ENCODE results near the gene DCTD. TPM values are rescaled to one million over a fixed set of nuclear protein-coding genes. Genes with fewer than 3 reads are reported as not detected.

Gene DCTD
- total RNA-seq (2014; rRNA removed; shearing (Covaris generic)) = 116 and 126 TPM in 2 replicates

GRCh38 chr4:182917182-182918043, at the start of gene DCTD:
TSS of gene DCTD (minus strand) at chr4:182917386. CDS start at chr4:182915568, 1,818 bp downstream.
- DNase-seq (ENCODE audit: low spot score) = peak; percentile 49

GRCh38 chr4:182960746-182961145, 43.6 kb upstream of the DCTD start:
- no peak for DNase-seq (ENCODE audit: low spot score)

- no peak for DNase-seq (ENCODE audit: low spot score)
Observed at GRCh38 chr4:182960228-182960627, 43.0 kb upstream of the DCTD start.

GRCh38 chr4:182955411-182955810, 38.2 kb upstream of the DCTD start:
- DNase-seq (ENCODE audit: low spot score) = no peak

- DNase-seq (ENCODE audit: low spot score) = no peak
Observed at GRCh38 chr4:182944484-182945213, 27.5 kb upstream of the DCTD start.

- DNase-seq (ENCODE audit: low spot score) = no peak
Observed at GRCh38 chr4:182939680-182940079, 22.5 kb upstream of the DCTD start.

GRCh38 chr4:182938205-182938645, 21.0 kb upstream of the DCTD start:
- peak; percentile 63 for DNase-seq (ENCODE audit: low spot score)

- no peak for DNase-seq (ENCODE audit: low spot score)
Observed at GRCh38 chr4:182937268-182938204, 20.4 kb upstream of the DCTD start.

- no peak for DNase-seq (ENCODE audit: low spot score)
Observed at GRCh38 chr4:182932651-182933050, 15.5 kb upstream of the DCTD start.

GRCh38 chr4:182931691-182932345, 14.6 kb upstream of the DCTD start:
- no peak for DNase-seq (ENCODE audit: low spot score)

GRCh38 chr4:182930889-182931288, 13.7 kb upstream of the DCTD start:
- no peak for DNase-seq (ENCODE audit: low spot score)

- peak; percentile 14 for DNase-seq (ENCODE audit: low spot score)
Observed at GRCh38 chr4:182929296-182929695, 12.1 kb upstream of the DCTD start.

- DNase-seq (ENCODE audit: low spot score) = no peak
Observed at GRCh38 chr4:182928061-182928460, 10.9 kb upstream of the DCTD start.

- DNase-seq (ENCODE audit: low spot score) = no peak
Observed at GRCh38 chr4:182927505-182927904, 10.3 kb upstream of the DCTD start.

GRCh38 chr4:182925855-182926254, 8.7 kb upstream of the DCTD start:
- DNase-seq (ENCODE audit: low spot score) = no peak

- DNase-seq (ENCODE audit: low spot score) = peak; percentile 80
Observed at GRCh38 chr4:182925298-182925757, 8.1 kb upstream of the DCTD start.

- DNase-seq (ENCODE audit: low spot score) = no peak
Observed at GRCh38 chr4:182924497-182924896, 7.3 kb upstream of the DCTD start.

GRCh38 chr4:182923796-182924340, 6.7 kb upstream of the DCTD start:
- no peak for DNase-seq (ENCODE audit: low spot score)

GRCh38 chr4:182923366-182923765, 6.2 kb upstream of the DCTD start:
- no peak for DNase-seq (ENCODE audit: low spot score)

GRCh38 chr4:182922501-182923284, 5.5 kb upstream of the DCTD start:
- peak; percentile 62 for DNase-seq (ENCODE audit: low spot score)
